Endothelial cell of umbilical vein (primary cell): Measurements from ENCODE around the gene TMEFF1. TPM values are rescaled to one million over a fixed set of nuclear protein-coding genes. Genes with fewer than 3 reads are reported as not detected.

ENCODE experiments used
- BruUV-seq: library from RNA; stranded (reverse); fragments of 400-500 nt; replicated peaks from 2 replicates; lab custom pipeline; 2021; lab: Mats Ljungman, UMichigan
- CTCF ChIA-PET: fragments of 300-600, 350-600 bp; sonication (Branson Sonifier 250); formaldehyde crosslinking; loops from one replicate; lab custom pipeline; 2021; ENCODE audit warnings: antibody characterized with exemption, inconsistent platforms; lab: Charles Lee
- POLR2A ChIA-PET: fragments of 300-600, 350-600 bp; sonication (Branson Sonifier 250); formaldehyde crosslinking; loops from one replicate; lab custom pipeline; 2021; ENCODE audit warnings: antibody characterized with exemption, inconsistent platforms; lab: Charles Lee
- DNase-seq: peaks from one replicate; pipeline ENCODE4 v3.0.0-alpha.2; 2011; ENCODE audit warnings: low read depth, low spot score
- FAIRE-seq: peaks from 2 replicates; lab custom pipeline; 2011; peaks lifted over from hg19 to GRCh38; lab: Jason Lieb, UNC
- H2AFZ ChIP-seq: 2 replicates; pipeline ENCODE4 v1.6.0; 2012; ENCODE audit warnings: low read depth, low read length, control low read depth, inconsistent platforms
- H3K27ac ChIP-seq: 2 replicates; pipeline ENCODE4 v1.5.1; 2011; ENCODE audit warnings: low read depth, mild to moderate bottlenecking, control low read depth, low read length, moderate library complexity; ENCODE audit not compliant: insufficient read depth
- H3K27me3 ChIP-seq, 2 experiments: 2 replicates each; pipeline versions ENCODE4 v1.6.0 to v1.6.1; 2011; ENCODE audit warnings: low read length in 2 of 2, mixed read lengths in 1 of 2; ENCODE audit not compliant: control insufficient read depth in 2 of 2, insufficient read depth in 2 of 2
- H3K36me3 ChIP-seq, 2 experiments: 2 replicates in 1 of 2; 3 replicates in 1 of 2; pipeline ENCODE4 v1.5.1; 2011; ENCODE audit warnings: low read length in 2 of 2, mild to moderate bottlenecking in 1 of 2, moderate library complexity in 1 of 2; ENCODE audit not compliant: control insufficient read depth in 2 of 2, insufficient read depth in 2 of 2; ENCODE audit errors: extremely low read depth in 1 of 2
- H3K4me1 ChIP-seq: 3 replicates; pipeline ENCODE4 v1.5.1; 2011; ENCODE audit warnings: mild to moderate bottlenecking, low read length; ENCODE audit not compliant: control insufficient read depth, insufficient read depth; ENCODE audit errors: extremely low read depth
- H3K4me2 ChIP-seq: 2 replicates; pipeline ENCODE4 v1.6.1; 2011; ENCODE audit warnings: low read length, control low read depth, mixed read lengths; ENCODE audit not compliant: insufficient read depth
- H3K4me3 ChIP-seq, 3 experiments: fragments of 200-600 bp in 1 of 3; sonication (generic), shearing (Covaris generic) in 1 of 3; replicated peaks in 1 of 3; 2 replicates each; pipeline ENCODE4 v1.5.1; 2011 to 2016; ENCODE audit warnings: control low read depth in 3 of 3, low read length in 3 of 3, mild to moderate bottlenecking in 2 of 3, inconsistent platforms in 1 of 3, low read depth in 1 of 3, moderate library complexity in 1 of 3; ENCODE audit not compliant: insufficient read depth in 1 of 3
- H3K79me2 ChIP-seq: 2 replicates; pipeline ENCODE4 v1.6.0; 2012; ENCODE audit warnings: low read length, inconsistent platforms; ENCODE audit not compliant: control insufficient read depth, insufficient read depth
- H3K9ac ChIP-seq: replicated peaks from 2 replicates; pipeline ENCODE3; 2011; ENCODE audit warnings: low read length, control low read depth; ENCODE audit not compliant: insufficient read depth; ENCODE audit errors: extremely low read depth
- H3K9me1 ChIP-seq: replicated peaks from 3 replicates; pipeline ENCODE4 v1.6.0; 2011; ENCODE audit warnings: mild to moderate bottlenecking, low read length; ENCODE audit not compliant: control insufficient read depth, insufficient read depth; ENCODE audit errors: extremely low read depth
- H3K9me3 ChIP-seq: replicated peaks from 2 replicates; pipeline ENCODE4 v1.5.1; 2012; ENCODE audit warnings: low read length, inconsistent platforms; ENCODE audit not compliant: control insufficient read depth, insufficient read depth
- H4K20me1 ChIP-seq: replicated peaks from 2 replicates; pipeline ENCODE3; 2011; ENCODE audit warnings: mild to moderate bottlenecking, low read length; ENCODE audit not compliant: control insufficient read depth, insufficient read depth; ENCODE audit errors: extremely low read depth
- FOS ChIP-seq: IDR thresholded peaks from 2 replicates; pipeline ENCODE4 v1.6.1; 2011; ENCODE audit warnings: mild to moderate bottlenecking, low read length, moderate library complexity, borderline replicate concordance; ENCODE audit not compliant: insufficient read depth
- GATA2 ChIP-seq: IDR thresholded peaks from 2 replicates; pipeline ENCODE4 v1.7.0; 2011; ENCODE audit warnings: low read depth, mild to moderate bottlenecking, moderate library complexity, mixed read lengths, low read length; ENCODE audit not compliant: insufficient read length, insufficient read depth
- MYC ChIP-seq: IDR thresholded peaks from one replicate; pipeline ENCODE4 v1.6.1; 2011; ENCODE audit warnings: mild to moderate bottlenecking, low read depth, low read length
- POLR2A ChIP-seq: IDR thresholded peaks from 2 replicates; pipeline ENCODE4 v1.6.1; 2012; ENCODE audit warnings: low read depth, mild to moderate bottlenecking, control low read depth, low read length
- POLR2AphosphoS5 ChIP-seq: IDR thresholded peaks from 2 replicates; pipeline ENCODE4 v1.6.1; 2012; ENCODE audit warnings: low read depth, mild to moderate bottlenecking, control low read depth, low read length, moderate library complexity; ENCODE audit not compliant: insufficient read depth
- dilution Hi-C: fragments of 300-500 bp; cut with MboI; formaldehyde crosslinking; loops from one replicate; pipeline ENCODE4 v1.15.0; 2019; ENCODE audit warnings: low sequenced_read_pairs; ENCODE audit not compliant: extremely low pct_ligation_motif_present
- intact Hi-C: fragments of 100-400 bp; cut with micrococcal nuclease; formaldehyde crosslinking; loops from one replicate; pipeline ENCODE4 v1.10.0; 2022
- polyA plus RNA-seq, 4 experiments: library from polyadenylated mRNA; depleted of rRNA in 3 of 4; stranded (reverse) in 3 of 4; unstranded in 1 of 4; fragments of >200 nt; gene quantifications; 2 replicates each; pipeline versions ENCODE4 v1.2.1 to v1.2.3, GENCODE V29; 2011 to 2012; ENCODE audit warnings: missing spikeins in 1 of 4
- total RNA-seq: library from RNA; stranded (reverse); gene quantifications from 2 replicates; pipeline ENCODE4 v1.2.3, GENCODE V29; 2021
- TF ChIP-seq, protein P1 (sequence below): IDR thresholded peaks from 2 replicates; pipeline ENCODE4 v1.6.1; 2011; ENCODE audit not compliant: insufficient read depth, insufficient read length
- TF ChIP-seq, protein P2 (sequence below), 2 donors: IDR thresholded peaks; 1 replicate in 1 of 2; 2 replicates in 1 of 2; pipeline ENCODE4 v1.5.1; 2011; ENCODE audit warnings: low read length in 2 of 2, mild to moderate bottlenecking in 2 of 2, moderate library complexity in 2 of 2, control low read depth in 1 of 2, inconsistent platforms in 1 of 2, low read depth in 1 of 2; ENCODE audit not compliant: insufficient read depth in 1 of 2; ENCODE audit errors: extremely low read depth in 1 of 2

Gene TMEFF1
- total and polyA plus RNA-seq, 2 donors (not counting 3 experiments of a cell fraction or from before 2014, with no cell fraction given) = 3.0 to 14.6 TPM

DNA sequence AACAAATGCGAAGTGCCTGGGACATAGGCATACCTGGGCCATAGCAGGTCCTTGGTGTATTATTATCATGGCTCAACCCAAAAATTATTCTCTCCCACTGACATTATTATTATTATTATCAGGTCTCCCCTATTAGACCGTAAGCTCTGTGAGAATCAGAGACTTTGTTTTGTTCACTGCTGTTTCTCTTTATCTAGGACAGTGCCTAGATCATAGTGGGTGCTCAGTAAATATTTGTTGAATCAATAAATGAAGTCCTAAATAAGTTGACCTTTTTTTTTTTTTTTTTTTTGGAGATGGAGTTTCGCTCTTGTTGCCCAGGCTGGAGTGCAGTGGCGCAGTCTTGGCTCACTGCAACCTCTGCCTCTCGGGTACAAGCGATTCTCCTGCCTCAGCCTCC, 4.9 kb upstream of the TMEFF1 start:
- DNase-seq = no peak
- no TSS peak for BruUV-seq
- Histone ChIP-seq H3K4me1 (no peaks in the 10 kb centered on the region), H3K27me3 (no peaks in the 10 kb centered on the region), H3K4me2 (no peak overlapping the region), H3K27ac (no peak overlapping the region), H3K9ac (no peak overlapping the region), H3K9me3 (no peaks in the 10 kb centered on the region), H3K36me3 (no peaks in the 10 kb centered on the region), H4K20me1 (no peaks in the 10 kb centered on the region), H3K4me3 (no peak overlapping the region), H3K79me2 (no peaks in the 10 kb centered on the region), H2AFZ (no peak overlapping the region), H3K9me1 (no peaks in the 10 kb centered on the region)
- ChIA-PET POLR2A (no interaction called here), CTCF (interaction anchor here (0.7 kb wide), 1 partner anchor 102 kb away, joined by 3 read pairs; no protein-coding TSS in a partner anchor)
- no peak for FAIRE-seq
- dilution Hi-C loops (no loop called here), intact Hi-C loops (no loop called here)
- no peak for TF ChIP-seq GATA2
- no peak for TF ChIP-seq POLR2AphosphoS5
- TF ChIP-seq POLR2A = no peak
- TF ChIP-seq, protein P1, sequence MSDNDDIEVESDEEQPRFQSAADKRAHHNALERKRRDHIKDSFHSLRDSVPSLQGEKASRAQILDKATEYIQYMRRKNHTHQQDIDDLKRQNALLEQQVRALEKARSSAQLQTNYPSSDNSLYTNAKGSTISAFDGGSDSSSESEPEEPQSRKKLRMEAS = no peak
- TF ChIP-seq FOS = no peak
- TF ChIP-seq, protein P2, sequence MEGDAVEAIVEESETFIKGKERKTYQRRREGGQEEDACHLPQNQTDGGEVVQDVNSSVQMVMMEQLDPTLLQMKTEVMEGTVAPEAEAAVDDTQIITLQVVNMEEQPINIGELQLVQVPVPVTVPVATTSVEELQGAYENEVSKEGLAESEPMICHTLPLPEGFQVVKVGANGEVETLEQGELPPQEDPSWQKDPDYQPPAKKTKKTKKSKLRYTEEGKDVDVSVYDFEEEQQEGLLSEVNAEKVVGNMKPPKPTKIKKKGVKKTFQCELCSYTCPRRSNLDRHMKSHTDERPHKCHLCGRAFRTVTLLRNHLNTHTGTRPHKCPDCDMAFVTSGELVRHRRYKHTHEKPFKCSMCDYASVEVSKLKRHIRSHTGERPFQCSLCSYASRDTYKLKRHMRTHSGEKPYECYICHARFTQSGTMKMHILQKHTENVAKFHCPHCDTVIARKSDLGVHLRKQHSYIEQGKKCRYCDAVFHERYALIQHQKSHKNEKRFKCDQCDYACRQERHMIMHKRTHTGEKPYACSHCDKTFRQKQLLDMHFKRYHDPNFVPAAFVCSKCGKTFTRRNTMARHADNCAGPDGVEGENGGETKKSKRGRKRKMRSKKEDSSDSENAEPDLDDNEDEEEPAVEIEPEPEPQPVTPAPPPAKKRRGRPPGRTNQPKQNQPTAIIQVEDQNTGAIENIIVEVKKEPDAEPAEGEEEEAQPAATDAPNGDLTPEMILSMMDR (IDR thresholded peaks at IDR 0.05; ENCODE audit: extremely low read depth in 1 of 2, insufficient read depth in 1 of 2, low read depth in 1 of 2, low read length in 2 of 2) = no peak
- no peak for TF ChIP-seq MYC
